Activated T-cell treated with anti-CD3 and anti-CD28 coated beads, Interleukin-2, amount 50 U/mL, for 24 hours (primary cell): ENCODE data around the gene MEPCE.

Experiments used
- DNase-seq: peaks from one replicate; pipeline ENCODE4 v3.0.0-alpha.2; 2020
- H3K27ac Mint-ChIP-seq: 2 replicates; pipeline ENCODE4 v1.8.0; 2020; ENCODE audit warnings: mild to moderate bottlenecking, mixed read lengths
- H3K27me3 Mint-ChIP-seq: 2 replicates; pipeline ENCODE4 v1.8.0; 2020; ENCODE audit warnings: mixed read lengths
- H3K36me3 Mint-ChIP-seq: 2 replicates; pipeline ENCODE4 v1.8.0; 2020; ENCODE audit warnings: low read depth, mixed read lengths
- H3K4me1 Mint-ChIP-seq: 2 replicates; pipeline ENCODE4 v1.8.0; 2020; ENCODE audit warnings: low read depth, mixed read lengths
- H3K4me3 Mint-ChIP-seq: 2 replicates; pipeline ENCODE4 v1.8.0; 2020; ENCODE audit warnings: mild to moderate bottlenecking, moderate library complexity, mixed read lengths
- H3K9me3 Mint-ChIP-seq: 2 replicates; pipeline ENCODE4 v1.8.0; 2020; ENCODE audit warnings: mixed read lengths

MEPCE gene

DNA sequence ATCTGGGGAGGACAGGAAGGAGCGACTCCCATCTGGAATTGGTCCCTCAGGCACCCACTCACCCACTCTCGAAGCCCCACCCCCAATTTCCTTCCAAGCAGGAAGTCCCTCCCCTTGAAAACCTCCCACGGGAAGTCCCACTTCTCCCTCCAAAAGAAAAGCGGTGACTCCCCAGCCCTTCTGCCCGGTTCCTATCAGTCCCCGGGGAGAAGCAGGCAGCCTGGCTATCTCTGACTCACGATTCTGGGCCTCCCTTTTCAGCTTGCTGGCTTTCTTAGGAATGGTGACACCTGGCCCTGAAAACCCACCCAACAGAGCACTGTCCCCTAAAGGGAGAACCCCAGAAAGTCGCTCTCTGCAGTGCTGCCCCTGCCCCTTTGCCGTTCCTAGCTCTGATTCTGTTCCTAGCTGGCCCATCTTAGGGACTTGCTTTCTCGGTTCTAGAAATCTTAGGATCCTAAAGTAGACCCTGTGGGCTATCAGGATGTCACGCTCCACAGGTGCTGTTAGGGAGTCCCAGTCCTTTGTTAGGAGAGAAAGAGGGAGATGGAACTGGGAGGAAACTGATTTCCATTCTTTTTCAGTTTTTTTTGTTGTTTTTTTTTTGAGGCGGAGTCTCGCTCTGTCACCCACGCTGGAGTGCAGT is 43.3 kb downstream of the MEPCE start:
- Mint-ChIP-seq H3K9me3 (no peaks in the 10 kb centered on the region), H3K4me1 (peaks cover 55% of the 10 kb centered on the region), H3K27ac (peak overlapping the region; percentile 87), H3K4me3 (no peak overlapping the region), H3K36me3 (peaks cover 75% of the 10 kb centered on the region), H3K27me3 (no peaks in the 10 kb centered on the region)
- DNase-seq: no peak

DNA sequence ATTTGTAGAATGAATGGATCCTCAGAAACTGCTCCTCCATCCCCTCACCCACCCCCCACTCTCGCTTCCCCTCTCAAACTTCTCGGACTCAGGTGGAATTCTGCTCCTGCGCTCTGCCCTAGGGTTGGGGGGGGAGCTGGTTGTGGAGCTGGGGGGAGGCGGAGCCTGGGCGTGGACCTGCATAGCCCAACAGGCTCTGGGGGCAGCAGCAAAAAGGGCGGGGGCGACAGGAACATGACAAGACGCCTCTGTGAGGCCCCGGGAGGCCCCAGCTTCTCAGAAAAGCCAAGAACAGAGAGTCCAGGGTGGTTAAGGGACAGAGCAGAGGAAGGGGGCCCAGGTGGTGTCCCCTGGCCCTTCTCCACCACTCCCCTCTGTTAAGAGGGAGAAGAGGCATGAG is 45.9 kb downstream of the MEPCE start:
- no peak for DNase-seq
- Mint-ChIP-seq H3K4me3 (peak overlapping the region; percentile 93), H3K27ac (peak overlapping the region; percentile 96), H3K9me3 (no peaks in the 10 kb centered on the region), H3K36me3 (peaks cover 67% of the 10 kb centered on the region), H3K4me1 (peaks cover 47% of the 10 kb centered on the region), H3K27me3 (no peaks in the 10 kb centered on the region)

DNA sequence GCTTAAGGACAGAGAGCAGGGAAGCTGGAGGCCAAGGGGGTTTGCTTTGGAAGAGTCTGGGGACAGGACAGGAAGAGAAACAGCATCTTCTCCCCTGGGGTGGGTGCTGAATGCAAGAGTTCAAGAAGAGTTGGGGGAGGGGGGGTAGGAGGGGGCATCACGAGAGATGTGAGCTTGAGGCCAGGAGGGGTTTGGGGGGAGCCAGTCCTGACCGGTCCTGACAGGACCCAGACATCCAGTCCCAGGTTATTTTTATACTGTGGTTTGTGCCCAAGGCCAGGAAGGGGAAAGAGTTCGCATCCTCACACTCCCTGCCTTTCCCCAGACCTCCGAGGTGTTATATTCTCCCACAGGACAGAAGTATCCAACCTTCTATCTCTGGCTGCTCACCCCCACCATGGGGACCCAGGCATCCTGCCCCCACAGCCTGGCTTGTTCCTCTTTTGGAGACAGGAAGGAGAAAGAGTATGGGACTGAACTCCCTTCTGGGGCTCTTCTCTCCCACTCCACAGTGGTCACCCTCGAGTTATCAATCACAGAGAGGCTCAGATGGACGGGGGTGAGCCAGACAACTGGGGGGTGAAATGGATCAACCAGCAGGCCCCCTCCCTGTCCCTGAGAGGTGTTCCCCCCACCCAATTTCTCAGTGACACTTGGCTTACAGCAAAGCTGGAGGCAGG is 46.6 kb downstream of the MEPCE start:
- Mint-ChIP-seq H3K27ac (peak overlapping the region; percentile 96), H3K9me3 (no peaks in the 10 kb centered on the region), H3K27me3 (no peaks in the 10 kb centered on the region), H3K36me3 (peaks cover 63% of the 10 kb centered on the region), H3K4me1 (peaks cover 44% of the 10 kb centered on the region), H3K4me3 (peak overlapping the region; percentile 93)
- DNase-seq: no peak

DNA sequence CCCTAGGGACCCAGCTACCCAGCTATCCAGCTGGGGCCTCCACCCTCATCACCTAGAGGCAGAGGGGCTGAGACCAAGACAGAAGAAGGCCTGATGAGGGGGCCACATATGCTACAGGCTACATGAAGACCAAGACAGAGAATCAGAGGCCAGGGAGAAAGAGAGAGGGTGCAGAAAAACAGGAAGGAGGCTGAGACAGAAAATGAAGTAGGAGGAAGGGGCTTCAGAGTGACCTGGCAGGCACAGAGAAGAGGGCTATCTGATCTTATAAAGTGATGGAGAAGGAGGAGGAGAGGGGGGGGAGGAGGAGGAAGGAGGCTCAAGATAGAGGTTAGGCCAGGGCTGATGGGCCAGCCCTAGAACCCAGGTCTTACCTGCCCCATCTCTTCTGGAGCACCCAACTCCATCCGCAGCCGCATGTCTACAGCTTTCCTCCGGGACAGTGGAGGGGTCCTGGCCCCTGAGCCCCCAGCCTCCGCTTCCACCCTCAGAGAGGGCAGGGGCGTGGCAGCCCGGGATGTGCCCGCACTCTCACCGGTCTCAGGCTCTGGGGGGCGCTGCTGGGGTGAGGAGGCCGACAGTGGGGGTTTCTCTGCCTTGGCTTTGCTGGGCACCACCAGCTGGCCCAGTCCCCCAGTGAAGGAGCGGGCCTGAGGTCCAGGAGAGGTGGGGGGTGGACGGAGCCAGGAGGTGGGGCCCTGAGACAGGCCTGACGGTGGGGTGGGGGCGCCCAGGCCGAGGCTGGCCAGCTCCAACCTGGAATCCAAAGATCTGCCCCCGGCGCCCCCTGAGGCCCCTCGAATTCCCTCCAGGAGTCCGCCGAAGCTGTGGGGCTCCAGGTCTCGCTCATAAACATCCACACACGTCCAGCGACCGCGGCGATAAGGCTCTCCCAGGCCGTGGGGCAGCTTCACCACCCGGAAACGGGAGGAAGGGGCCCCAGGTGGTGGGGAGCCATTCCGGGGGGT is 47.6 kb downstream of the MEPCE start:
- no peaks in the 10 kb centered on the region for H3K9me3 Mint-ChIP-seq
- peak overlapping the region; percentile 93 for H3K4me3 Mint-ChIP-seq
- H3K27me3 Mint-ChIP-seq: no peaks in the 10 kb centered on the region
- DNase-seq: peak; percentile 66
- peaks cover 46% of the 10 kb centered on the region for H3K4me1 Mint-ChIP-seq
- peaks cover 58% of the 10 kb centered on the region for H3K36me3 Mint-ChIP-seq
- peak overlapping the region; percentile 96 for H3K27ac Mint-ChIP-seq

DNA sequence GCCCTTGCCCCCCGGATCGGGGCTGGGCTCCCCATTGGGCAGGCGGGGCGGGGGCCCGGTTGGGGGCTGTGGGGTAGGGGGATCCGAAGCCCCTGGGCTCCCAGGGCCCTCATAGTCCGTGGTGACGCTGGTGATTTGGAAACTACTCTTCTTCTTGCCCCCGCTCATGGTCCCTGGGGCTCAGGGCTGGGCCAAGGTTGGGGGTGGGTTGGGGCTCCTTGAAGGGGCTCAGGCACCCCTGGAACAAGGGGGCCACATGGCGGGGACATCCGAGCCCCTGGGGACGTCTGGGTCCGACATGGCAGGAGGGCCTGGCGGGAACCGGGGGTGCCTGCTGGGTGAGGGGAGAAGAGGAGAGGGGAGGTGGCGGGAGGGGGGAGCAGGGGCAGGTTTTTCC is 48.2 kb downstream of the MEPCE start:
- H3K4me1 Mint-ChIP-seq: peaks cover 48% of the 10 kb centered on the region
- DNase-seq: peak; percentile 56

DNA sequence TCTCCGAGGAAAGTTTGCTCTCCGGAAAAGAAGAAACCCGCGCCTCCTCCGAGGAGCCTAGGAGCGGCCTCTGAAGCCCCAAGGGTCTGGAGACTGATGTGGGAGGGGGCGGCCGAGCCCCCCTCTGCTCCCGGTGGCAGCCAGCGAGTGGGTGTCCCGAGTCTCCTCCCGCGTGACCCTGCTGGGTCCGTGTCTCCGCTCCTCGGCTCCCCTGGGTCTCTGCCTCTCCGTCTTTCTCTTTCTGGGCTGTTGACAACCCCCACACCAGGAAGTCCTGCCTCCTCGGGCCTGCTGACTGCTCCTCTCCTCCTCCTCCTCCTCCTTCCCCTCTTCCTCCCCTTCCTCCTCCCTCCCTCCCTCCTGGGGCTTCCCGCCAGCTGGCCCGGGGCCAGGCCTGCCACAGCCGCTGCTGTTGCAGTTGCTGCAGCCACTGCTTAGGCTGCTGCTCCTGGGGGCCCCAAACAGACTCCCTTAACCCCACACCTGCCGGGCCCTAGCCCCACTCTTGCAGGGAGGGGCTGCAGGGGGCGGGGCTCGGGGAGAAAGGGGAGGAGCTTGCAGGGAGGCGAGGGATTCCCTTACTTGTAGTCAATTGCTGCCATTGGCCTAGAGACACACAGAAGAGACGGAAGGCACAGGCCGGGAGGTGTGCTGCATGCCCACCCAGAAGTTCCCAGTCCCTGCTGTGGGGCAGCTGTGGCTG is 49.5 kb downstream of the MEPCE start, which contains the start of gene TSC22D4:
TSC22D4 (minus strand) TSS at position 257 of the 703 bp plus-strand sequence. CDS start 1,176 bp downstream, outside the sequence.
- no peaks in the 10 kb centered on the region for H3K27me3 Mint-ChIP-seq
- DNase-seq: peak; percentile 93
- peaks cover 38% of the 10 kb centered on the region for H3K4me1 Mint-ChIP-seq
- peaks cover 43% of the 10 kb centered on the region for H3K36me3 Mint-ChIP-seq
- peak within 1 kb of the TSS; percentile 92 for H3K27ac Mint-ChIP-seq
- no peaks in the 10 kb centered on the region for H3K9me3 Mint-ChIP-seq
- peak within 1 kb of the TSS; percentile 93 for H3K4me3 Mint-ChIP-seq

More for the DNA sequence above, 48.2 kb downstream of the MEPCE start:
- H3K27ac Mint-ChIP-seq: peak overlapping the region; percentile 96
- peak overlapping the region; percentile 93 for H3K4me3 Mint-ChIP-seq
- no peaks in the 10 kb centered on the region for H3K27me3 Mint-ChIP-seq
- no peaks in the 10 kb centered on the region for H3K9me3 Mint-ChIP-seq
- H3K36me3 Mint-ChIP-seq: peaks cover 55% of the 10 kb centered on the region

DNA sequence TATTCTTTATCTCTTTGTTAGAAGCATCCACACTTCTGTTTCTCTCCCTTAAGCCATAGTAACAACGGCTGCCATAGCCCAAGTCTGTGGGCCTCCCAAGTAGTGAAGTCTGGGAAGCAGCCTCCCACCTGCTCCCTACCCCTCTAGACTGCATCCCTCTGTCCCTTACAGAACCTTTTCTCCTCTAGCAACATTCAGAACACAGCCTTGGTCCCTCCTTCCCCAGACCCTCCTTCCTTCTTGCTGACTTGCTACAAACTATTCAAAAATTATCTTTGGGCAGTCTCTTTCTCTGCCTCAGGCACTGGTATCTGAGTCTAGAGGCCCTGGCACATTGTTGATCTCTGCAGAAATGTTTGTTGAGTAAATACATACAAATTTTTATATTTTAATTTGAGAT is 51.8 kb downstream of the MEPCE start:
- H3K27me3 Mint-ChIP-seq: no peaks in the 10 kb centered on the region
- no peaks in the 10 kb centered on the region for H3K9me3 Mint-ChIP-seq
- peaks cover 18% of the 10 kb centered on the region for H3K4me1 Mint-ChIP-seq
- no peak for DNase-seq
- peaks cover 21% of the 10 kb centered on the region for H3K36me3 Mint-ChIP-seq
- no peak overlapping the region for H3K27ac Mint-ChIP-seq
- H3K4me3 Mint-ChIP-seq: no peak overlapping the region

DNA sequence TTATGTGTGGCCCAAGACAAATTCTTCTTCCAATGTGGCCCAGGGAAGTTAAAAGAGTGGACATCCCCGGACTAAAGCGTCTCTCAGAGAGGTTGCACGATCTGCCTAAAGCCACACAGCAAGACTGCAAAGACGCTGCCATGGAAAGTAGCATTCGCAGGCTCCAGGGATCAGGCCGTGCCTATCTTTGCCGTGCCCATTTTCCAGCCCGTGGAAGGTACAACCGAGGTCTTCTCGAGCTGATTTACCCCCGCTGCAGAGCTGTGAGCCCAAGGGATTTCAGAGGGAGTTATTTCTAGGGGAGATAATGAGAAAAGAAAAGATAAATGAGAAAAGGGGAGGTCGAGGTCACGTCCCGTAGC is 53.1 kb downstream of the MEPCE start:
- peaks cover 11% of the 10 kb centered on the region for H3K36me3 Mint-ChIP-seq
- peak overlapping the region; percentile 79 for H3K4me3 Mint-ChIP-seq
- H3K9me3 Mint-ChIP-seq: no peaks in the 10 kb centered on the region
- peak overlapping the region; percentile 75 for H3K27ac Mint-ChIP-seq
- no peak for DNase-seq
- no peaks in the 10 kb centered on the region for H3K27me3 Mint-ChIP-seq
- H3K4me1 Mint-ChIP-seq: peaks cover 12% of the 10 kb centered on the region

DNA sequence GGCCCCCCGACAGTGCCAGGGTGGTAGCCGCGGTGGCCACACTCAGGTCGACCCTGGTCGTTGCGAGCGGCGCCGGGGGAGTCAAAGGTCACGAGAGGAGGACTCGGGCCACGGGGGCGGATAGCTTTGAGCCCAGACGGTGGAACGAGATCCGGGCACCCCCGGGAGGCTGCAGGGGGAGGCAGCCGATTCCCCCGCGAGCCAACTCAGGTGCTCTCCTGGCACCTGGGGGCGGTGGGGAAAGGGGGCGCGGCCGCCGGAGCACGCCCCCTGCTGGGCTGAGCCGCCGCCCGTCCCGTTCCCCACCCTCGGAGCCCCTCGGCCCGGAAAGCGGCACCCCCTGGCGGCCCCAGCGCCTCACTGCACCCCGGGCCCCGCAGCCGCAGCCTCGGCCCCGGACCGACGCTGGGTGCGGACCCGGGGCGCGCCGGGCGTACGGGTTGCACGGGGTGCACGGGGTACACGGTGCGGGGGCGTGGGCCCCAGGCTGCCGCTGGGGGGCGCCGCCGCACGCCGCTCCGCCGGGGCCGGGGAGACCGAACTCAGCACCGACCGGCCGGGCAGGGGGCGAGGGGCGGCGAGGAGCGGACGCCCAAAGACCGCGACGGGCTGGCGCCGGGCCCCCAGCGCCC is 53.6 kb downstream of the MEPCE start:
- Mint-ChIP-seq H3K4me1 (peaks cover 12% of the 10 kb centered on the region), H3K9me3 (no peaks in the 10 kb centered on the region), H3K27ac (peak overlapping the region; percentile 75), H3K36me3 (peaks cover 7% of the 10 kb centered on the region), H3K4me3 (peak overlapping the region; percentile 79), H3K27me3 (no peaks in the 10 kb centered on the region)
- peak; percentile 94 for DNase-seq
